ENCODE measurements around the gene SP110.

- TF ChIP-seq CTCF (IDR thresholded peaks at IDR 0.05) (no peak), POLR2A (IDR thresholded peaks at IDR 0.05) (no peak)
These were observed 2.4 kb downstream of the SP110 start for GRCh38 chr2:230217424-230217823.

Measured in Peyer's patch (tissue), 4 donors.